Measurements from ENCODE around the gene AGTPBP1.

AGTPBP1 gene

GRCh38 chr9:85534340-85534739 is 207.4 kb downstream of the AGTPBP1 start:
- no peak for DNase-seq (ENCODE audit: low spot score)

- no peak for DNase-seq (ENCODE audit: low spot score)
These were observed 208.2 kb downstream of the AGTPBP1 start for GRCh38 chr9:85533538-85533937.

- DNase-seq (ENCODE audit: low spot score), result no peak
These were observed 211.0 kb downstream of the AGTPBP1 start for GRCh38 chr9:85530721-85531120.

GRCh38 chr9:85528607-85529006 is 213.1 kb downstream of the AGTPBP1 start:
- DNase-seq (ENCODE audit: low spot score), result no peak

GRCh38 chr9:85528142-85528541 is 213.6 kb downstream of the AGTPBP1 start:
- no peak for DNase-seq (ENCODE audit: low spot score)

- no peak for DNase-seq (ENCODE audit: low spot score)
These were observed 214.3 kb downstream of the AGTPBP1 start for GRCh38 chr9:85527331-85528020.

GRCh38 chr9:85524531-85524930 is 217.2 kb downstream of the AGTPBP1 start:
- DNase-seq (ENCODE audit: low spot score), result no peak

- no peak for DNase-seq (ENCODE audit: low spot score)
These were observed 218.6 kb downstream of the AGTPBP1 start for GRCh38 chr9:85523202-85523601.

GRCh38 chr9:85522459-85523092 is 219.2 kb downstream of the AGTPBP1 start:
- DNase-seq (ENCODE audit: low spot score), result no peak

GRCh38 chr9:85521371-85522197 is 220.2 kb downstream of the AGTPBP1 start:
- no peak for DNase-seq (ENCODE audit: low spot score)

- DNase-seq (ENCODE audit: low spot score), result no peak
These were observed 224.6 kb downstream of the AGTPBP1 start for GRCh38 chr9:85516976-85517637.

GRCh38 chr9:85516455-85516854 is 225.3 kb downstream of the AGTPBP1 start:
- no peak for DNase-seq (ENCODE audit: low spot score)

- DNase-seq (ENCODE audit: low spot score), result no peak
These were observed 226.7 kb downstream of the AGTPBP1 start for GRCh38 chr9:85515021-85515420.

GRCh38 chr9:85514256-85514655 is 227.5 kb downstream of the AGTPBP1 start:
- DNase-seq (ENCODE audit: low spot score), result no peak

- no peak for DNase-seq (ENCODE audit: low spot score)
These were observed 230.0 kb downstream of the AGTPBP1 start for GRCh38 chr9:85511746-85512145.

GRCh38 chr9:85510830-85511504 is 230.8 kb downstream of the AGTPBP1 start:
- DNase-seq (ENCODE audit: low spot score), result no peak

- DNase-seq (ENCODE audit: low spot score), result no peak
These were observed 233.1 kb downstream of the AGTPBP1 start for GRCh38 chr9:85508616-85509015.

- no peak for DNase-seq (ENCODE audit: low spot score)
These were observed 236.1 kb downstream of the AGTPBP1 start for GRCh38 chr9:85505612-85506011.

- no peak for DNase-seq (ENCODE audit: low spot score)
These were observed 238.7 kb downstream of the AGTPBP1 start for GRCh38 chr9:85502815-85503655.

- no peak for DNase-seq (ENCODE audit: low spot score)
These were observed 239.9 kb downstream of the AGTPBP1 start for GRCh38 chr9:85501882-85502281.

- DNase-seq (ENCODE audit: low spot score), result no peak
These were observed 240.3 kb downstream of the AGTPBP1 start for GRCh38 chr9:85501456-85501855.

All from CD4-positive, alpha-beta T cell treated with Interleukin-2 at 100 ng/mL for 4 hours (primary cell).